Measurements from ENCODE around the gene TMEM141.
A peak's percentile ranks its signal among the peaks of the same experiment; 100 is the strongest.
"Not testable (repeated sequence)": the region's sequence is repeated elsewhere in the genome, so short reads cannot be mapped to it uniquely, and the experiment has no call there.

TMEM141 gene

DNA sequence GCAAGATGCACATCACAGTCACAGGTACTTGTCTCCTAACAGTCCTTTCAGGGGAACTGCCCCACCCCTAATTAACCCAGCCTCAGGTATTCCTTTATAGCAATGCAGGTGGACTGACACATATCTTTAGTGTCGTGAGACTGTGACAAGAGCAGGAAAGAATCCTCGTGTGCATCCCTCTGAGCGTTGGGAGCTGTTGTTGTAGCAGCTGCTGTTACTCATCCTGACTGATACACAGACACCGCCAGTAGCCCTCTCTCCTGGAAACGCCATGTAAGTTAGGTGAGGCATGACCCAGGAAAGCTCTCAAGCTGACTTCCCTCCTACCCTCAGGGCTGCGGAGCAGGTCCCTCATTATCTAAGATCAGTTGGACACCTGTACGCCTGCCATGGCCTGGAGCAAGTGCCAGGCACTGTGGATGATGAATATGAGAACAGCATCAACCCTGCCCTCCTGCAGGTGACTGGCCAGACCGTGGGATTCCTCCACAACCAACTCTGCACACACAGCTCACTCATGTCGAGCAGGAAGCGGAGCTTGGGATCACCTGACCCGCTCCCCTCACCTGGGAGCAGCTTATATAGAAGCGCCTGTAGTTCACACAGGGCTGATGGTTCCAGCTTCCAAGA is 16.6 kb upstream of the TMEM141 start:
- DNase-seq: no peak

DNA sequence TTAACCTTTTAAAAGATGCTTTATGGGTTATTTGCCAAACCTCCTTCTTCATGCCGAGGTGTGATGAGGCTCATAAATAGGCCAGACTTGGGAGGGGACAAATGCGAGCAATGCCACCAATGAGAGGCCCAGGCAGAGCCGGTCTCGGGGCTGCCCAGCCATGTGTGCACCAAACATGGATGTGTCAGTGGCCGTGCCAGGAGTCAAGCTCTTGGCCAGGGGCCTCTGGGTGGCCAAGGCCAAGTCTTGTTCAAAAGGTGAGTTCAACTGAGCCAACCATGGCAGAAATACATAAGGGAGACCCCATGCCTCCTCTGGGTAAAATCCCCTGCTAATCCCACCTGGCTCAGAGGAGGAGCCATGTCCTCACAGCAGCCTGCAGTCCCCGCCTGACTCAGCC is 16.0 kb upstream of the TMEM141 start:
- DNase-seq: no peak

DNA sequence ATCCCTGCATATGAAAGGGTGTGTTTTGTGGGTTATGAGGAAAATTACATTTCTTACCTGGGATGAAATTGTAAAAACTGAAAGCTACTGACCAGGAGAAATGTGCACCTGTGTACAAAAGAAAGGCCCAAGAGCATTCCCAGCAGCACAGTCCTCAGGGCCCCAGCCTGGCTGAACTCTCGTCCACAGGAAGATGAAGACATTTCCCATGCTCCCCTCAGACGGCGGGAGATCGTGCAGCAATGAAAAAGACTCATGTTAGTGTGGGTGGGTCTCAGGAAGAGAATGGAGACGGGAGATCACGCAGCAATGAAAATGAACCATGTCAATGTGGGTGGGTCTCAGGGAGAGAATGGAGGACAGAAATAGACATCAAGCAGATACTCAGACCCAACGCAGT is 14.2 kb upstream of the TMEM141 start:
- DNase-seq: no peak

DNA sequence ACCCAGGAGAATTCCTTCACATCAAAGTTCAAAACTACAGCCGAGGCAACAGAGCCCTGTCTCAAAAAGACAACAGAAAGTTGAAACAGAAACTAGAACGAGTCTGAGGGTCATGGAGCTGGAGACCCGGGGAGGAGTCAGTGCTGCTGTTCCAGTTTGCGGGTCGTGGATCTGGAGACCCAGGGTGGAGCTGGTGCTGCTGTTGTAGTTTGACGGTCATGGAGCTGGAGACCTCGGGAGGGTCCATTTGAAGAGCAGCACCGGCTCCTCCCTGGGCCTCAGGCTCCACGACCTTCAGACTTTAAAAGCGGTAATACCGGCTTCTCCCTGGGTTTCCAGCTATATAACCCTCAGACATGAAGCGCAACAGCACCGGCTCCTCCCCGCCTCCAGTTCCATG is 13.8 kb upstream of the TMEM141 start:
- no peak for DNase-seq

DNA sequence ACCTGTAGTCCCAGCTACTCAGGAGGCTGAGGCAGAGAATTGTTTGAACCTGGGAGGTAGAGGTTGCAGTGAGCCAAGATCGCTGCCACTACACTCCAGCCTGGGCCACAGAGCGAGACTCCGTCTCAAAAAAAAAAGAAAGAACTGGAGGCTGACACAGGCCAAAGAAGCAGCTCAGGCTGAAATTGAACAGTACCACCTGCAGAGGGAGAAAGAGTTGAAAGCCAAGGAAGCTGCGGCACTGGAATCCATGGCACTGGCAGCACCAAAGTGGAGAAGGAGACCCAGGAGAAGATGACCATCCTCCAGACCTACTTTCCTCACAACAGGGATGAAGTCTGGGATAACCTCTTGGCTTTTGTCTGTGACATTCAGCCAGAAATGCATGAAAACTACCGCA is 11.3 kb upstream of the TMEM141 start:
- no peak for DNase-seq

DNA sequence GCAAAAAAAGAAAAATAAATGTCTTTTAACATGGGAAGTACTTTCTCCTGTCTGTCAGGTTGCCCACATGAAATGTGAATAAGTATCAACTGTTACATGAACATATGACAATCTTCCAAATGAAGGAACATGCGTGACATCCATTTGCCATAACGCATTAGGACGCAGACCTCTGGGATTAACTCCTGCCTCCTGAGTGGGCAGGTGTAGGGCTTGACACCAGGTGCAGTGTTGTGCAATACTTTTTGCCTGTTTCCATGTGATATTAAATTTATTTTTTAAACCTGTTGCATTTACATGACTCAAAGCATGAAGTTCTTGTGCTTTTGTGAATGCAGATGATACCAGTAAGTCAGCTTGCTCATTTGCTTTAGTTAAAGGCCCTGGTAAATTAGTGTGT is 8.7 kb upstream of the TMEM141 start:
- DNase-seq: no peak

DNA sequence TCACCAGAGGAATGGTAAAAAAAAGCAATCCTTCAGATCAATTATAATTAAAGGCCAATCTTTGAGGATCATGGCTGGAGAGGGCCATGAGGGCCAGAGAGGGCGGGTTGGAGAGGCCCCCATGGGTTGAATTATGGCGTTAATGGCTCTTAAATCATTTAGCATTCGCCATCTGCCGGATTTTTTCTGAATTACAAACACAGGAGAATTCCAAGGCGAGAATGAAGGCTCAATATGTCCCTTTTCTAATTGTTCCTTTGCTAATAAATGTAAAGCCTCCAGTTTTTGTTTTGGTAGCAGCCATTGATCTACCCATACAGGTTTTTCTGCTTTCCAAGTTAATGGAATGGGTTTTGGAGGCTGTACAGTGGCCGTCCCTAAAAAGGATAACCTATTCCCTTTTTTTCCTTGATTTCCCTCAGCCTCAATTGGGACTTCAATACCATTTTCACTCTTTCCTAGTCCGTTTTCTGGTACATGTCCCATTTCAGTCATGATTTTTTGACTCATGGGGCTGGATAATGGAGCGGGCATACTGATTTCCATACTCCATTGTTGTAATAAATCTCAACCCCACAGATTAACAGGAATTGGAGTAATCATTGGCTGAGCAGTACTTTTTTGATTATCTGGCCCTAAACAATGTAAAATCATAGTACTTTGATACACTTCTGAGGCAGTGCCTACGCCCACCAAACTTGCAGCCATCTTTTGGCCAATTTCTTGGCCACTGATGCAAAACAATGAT is 6.7 kb upstream of the TMEM141 start:
- DNase-seq: no peak

DNA sequence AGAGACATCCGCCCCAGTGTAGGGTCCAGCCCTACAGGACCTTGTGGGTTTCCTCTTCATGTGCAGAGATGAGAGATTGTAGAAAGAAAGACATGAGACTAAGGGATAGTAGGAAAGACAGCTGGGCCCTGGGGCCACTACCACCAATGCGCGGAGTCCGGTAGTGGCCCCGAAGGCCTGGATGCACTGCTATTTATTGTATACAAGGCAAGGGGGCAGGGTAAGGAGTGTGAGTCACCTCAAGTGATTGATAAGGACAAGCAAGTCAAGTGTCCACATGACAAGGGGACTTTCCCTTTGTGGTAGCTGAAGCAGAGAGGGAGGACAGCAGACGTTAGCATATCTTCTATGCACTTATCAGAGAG is 6.2 kb upstream of the TMEM141 start:
- no peak for DNase-seq

DNA sequence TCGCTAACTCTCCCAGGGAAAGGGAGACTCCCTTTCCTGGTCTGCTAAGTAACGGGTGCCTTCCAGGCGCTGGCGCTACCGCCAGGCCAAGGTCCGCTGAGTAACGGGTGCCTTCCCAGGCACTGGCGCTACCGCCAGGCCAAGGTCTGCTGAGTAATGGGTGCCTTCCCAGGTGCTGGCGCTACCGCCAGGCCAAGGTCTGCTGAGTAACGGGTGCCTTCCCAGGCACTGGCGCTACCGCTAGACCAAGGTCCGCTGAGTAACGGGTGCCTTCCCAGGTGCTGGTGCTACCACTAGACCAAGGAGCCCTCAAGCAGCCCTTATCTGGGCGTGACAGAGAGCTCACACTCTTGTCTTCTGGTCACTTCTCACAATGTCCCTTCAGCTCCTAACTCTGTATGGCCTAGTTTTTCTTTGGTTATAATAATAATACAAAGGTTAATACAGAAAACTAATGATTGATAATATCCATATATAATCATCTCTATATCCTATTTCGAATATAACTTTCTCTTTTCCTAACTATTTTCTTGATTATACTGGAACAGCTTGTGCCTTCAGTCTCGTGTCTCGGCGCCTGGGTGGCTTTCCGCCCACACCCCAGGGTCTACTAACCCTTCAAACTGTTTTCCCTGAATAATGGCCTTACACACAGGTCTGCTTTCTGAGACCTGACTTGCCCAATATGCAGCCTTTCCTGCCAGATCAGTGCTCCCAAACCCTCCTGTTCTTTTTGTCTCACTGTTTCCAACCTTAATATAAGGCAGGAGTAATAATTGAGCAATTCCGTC is 5.4 kb upstream of the TMEM141 start:
- not testable (repeated sequence) for DNase-seq

DNA sequence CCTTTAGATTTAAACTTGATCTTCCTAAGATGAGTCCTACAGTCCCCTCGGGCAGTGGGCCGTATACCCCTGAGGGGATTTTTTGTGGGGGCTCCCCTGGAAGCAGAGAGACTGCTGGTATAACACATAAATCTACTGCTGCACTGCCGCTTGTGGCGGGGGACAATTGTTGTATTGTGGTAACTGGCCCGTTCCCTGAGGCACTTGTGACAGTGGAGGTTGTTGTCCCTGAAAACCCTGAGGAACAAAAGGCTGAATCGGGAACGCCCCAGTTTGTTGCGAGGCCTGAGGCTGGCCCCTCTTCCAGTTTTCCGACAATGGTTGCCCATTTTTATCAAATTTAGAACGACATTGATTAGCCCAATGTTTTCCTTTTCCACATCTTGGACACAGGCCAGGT is 4.7 kb upstream of the TMEM141 start:
- no peak for DNase-seq

DNA sequence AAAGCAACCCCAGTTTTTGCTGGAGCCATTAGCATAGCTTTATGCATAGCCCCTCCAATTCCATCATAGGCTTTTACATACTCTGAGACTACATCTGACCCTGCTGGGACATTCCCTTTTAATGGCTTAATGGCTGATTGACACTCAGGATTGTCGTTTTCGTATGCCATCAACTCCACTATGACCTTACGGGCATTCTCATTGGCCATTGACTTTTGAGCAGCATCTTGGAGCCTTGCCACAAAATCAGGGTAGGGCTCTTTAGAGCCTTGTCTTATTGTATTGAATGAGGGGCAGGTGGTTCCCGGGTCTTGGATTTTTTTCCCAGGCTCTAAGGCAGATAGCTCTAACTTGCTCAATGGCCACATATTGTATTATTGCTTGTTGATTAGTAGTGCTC is 4.2 kb upstream of the TMEM141 start:
- DNase-seq: not testable (repeated sequence)

DNA sequence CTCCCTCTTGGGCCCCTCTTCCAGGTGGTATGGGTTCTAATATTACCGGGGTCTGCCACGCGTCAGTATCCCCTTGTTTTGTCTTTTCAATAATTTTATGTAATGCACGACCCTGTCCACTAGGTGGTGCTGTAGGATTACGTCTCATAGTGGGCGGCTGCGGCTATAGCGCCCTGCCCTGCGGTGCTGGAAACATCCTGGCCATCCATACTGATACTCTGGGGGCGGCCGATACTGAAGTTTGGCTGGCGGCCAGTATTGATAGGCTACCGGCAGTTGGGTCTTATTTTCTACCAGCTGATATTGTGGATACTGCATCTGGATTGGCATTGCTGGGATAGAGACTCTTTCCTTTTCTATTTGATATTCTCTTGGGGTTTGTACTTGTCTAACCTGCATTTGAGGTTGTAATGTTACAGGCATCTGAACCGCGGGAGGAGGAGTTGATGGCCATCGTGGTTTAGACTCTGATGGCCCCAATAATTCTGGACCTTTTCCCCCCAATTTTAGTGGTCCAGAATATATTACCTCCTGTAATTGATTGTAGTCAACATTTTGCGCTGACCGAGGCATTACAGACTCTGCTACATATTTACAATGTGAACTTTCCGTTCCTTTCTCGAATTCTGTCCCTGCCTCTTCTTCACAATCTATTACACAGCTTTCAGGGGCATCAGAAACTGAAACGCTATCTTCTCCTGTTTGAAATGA is 3.3 kb upstream of the TMEM141 start:
- peak; percentile 57 for DNase-seq

DNA sequence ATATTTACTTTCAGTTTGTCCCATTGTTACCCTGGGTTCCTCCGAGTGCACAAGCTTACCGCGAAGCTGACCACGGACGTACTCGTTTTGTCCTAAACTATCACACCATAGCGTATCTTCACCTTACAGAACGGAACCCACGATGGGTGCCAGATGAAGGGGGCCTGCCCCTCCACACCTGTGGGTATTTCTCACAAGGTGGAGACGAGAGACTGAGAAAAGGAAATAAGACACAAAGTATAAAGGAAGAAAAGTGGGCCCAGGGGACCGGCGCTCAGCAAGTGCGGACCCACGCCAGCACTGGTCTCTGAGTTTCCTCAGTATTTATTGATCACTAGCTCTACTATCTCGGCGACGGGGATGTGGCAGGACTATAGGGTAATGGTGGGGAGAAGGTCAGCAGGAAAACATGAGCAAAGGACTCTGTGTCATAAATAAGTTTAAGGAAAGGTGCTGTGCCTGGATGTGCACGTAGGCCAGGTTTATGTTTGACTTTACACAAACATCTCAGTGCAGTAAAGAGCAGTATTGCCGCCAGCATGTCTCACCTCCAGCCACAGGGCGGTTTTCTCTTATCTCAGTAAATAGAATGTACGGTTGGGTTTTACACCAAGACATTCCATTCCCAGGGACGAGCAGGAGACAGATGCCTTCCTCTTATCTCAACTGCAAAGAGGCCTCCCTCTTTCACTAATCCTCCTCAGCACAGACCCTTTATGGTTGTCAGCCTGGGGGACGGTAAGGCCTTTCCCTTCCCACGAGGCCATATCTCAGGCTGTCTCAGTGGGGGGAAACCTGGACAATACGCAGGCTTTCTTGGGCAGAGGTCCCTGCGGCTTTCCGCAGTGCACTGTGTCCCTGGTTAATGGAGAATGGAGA is 2.3 kb upstream of the TMEM141 start:
- not testable (repeated sequence) for DNase-seq

DNA sequence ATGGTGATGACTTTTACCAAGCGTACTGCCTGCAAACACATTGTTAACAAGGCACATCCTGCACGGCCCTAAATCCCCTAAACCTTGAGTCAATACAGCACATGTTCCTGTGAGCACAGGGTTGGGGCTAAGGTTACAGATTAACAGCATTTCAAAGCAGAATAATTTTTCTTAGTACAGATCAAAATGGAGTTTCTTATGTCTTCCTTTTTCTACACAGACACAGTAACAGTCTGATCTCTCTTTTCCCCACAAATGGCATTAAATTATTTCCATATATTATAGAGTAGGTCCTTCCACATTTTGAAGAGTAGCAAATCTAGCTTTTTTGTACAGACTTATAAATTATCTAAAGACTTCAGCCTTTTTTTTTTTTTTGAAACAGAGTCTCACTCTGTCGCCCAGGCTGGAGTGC is 1.6 kb upstream of the TMEM141 start:
- no peak for DNase-seq

DNA sequence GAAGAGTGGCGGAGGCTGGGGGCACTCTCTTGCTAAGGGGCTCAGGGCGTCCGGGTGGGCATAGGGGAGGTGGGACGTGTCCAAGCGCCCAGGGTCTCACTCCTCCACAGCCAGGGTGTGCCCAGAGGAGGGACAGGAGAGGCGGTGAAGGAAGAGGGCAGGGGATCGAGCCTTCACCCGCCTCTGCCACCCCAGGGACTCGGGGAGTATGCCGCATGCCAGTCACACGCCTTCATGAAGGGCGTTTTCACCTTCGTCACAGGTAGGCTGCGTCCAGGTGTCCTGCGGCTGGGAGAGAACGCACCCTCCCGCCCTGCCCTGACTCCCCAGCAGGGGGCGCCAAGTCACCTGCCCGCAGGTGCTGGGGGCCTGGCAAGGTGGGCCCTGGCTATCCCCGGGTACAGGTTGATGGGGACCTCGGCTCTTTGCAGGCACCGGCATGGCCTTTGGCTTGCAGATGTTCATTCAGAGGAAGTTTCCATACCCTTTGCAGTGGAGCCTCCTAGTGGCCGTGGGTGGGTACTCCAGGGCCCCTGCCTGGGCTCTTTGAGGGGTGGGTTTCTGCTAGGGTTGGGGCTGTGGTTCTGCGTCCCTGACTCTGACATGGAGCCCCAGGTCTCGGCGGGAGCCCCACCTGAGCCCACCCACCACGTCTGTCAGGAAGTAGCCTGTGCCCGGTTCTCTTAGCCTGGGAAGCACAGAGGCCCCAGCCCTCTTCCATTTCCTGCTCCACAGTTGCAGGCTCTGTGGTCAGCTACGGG is 552 bp downstream of the TMEM141 start:
- DNase-seq: no peak

DNA sequence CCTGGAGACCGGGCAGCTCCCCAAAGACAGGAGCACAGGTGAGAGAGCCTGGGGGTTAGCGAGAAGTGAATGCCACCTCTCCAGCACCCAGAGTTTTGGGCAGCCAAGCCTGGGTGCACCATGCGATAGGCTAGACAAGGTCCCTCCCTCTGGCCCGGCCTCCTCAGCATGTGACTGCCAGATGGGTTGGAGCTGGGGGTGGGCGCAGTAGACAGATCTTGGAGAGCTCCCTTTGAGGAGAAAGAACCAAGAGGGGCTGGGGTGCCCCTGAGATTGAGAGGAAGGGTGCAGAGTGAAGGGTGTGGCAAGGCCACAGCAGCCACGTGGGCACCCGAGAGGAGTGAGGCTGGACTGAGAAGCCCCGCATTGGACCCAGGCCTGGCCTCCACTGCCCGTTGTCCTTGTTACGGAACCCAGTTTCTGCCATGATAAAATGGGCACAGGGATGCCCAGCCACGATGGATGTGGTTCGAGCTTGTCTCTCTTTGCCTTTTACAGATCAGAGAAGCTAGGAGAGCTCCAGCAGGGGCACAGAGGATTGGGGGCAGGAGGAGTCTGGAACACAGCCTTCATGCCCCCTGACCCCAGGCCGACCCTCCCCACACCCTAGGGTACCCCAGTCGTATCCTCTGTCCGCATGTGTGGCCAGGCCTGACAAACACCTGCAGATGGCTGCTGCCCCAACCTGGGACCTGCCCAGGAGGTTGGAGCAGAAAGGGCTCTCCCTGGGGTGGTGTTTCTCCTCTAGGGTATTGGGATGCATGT is 1.4 kb downstream of the TMEM141 start:
- DNase-seq: no peak

DNA sequence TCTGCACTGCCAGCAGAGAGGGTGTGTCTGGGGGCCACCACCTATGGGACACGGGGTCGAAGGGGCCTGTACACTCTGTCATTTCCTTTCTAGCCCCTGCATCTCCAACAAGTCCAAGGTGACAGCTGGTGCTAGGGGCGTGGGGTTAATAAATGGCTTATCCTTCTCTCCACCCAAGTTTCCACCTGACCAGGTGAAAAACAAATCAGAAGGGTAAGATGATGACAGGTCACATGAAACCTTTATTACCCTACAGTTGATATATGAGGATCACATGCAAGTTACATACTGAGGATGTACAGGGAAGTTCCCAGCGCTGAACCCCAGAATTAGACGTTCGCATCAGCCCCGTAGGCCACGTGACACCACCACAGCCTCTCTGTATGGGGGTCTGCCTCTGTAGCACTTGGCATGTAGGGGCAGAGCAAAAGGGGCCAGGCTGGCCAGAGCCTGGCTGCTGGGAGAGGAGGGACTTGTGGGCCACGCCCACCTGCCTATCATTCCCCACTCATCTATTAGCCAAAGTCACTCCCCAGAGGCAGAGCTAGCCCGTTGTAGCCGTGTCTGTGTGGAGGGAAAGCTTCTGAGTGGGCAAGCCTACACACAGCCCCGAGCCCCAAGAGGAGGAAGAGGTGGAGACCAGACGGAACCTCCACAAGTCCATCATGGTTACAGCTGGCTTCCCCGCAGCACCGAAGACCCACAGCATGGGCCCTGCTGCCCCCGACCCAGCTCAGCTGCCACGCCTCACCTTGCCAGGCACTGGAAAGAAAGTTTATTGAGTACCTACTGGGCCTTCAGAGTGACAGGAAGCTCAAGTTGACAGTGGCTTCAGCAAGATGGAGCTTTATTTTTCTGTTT is 2.2 kb downstream of the TMEM141 start:
- no peak for DNase-seq

DNA sequence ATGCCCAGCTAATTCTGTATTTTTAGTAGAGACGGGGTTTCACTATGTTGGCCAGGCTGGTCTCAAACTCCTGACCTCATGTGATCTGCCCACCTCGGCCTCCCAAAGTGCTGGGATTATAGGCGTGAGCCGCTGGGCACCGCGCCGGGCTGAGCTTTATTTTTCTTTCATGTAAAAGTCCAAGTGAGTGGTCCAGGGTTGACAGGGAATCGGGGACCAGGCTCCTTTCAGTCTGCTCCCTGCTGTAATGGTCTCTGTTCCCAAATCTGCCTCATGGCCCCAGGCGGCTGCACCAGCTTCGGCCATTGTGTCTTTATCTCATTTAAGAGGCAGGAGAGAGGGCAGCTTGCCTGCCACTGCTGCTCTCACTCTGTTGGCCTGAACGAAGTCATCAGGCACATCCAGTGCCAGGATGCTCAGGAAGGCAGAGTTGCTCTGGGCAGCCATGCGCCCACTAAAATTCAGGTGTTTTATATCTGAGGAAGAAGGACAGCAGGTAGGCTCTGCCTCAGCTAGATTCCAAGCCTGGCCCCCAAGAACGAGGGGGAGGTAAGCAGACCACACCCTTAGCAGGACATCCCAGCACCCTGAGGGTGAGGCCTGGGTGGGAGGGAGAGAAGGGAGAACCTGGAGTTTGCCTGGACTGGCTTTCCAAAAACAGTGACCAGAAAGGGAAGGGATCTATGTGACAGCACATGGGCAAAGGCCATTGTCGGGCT is 3.3 kb downstream of the TMEM141 start:
- DNase-seq: no peak

DNA sequence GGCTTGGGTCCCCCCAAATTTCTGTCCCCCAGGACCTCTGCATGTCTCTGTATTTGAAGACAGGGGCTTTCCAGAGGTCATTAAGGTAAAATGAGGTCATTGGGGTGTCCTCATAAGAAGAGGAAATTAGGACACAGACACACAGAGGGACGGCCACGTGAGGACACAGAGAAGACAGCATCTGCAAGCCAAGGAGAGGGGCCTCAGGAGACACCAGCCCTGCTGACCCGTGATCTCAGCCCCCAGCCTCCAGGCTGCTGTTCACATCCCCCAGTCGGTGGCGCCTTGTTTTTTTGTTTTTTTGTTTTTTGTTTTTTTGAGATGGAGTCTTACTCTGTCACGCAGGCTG is 3.8 kb downstream of the TMEM141 start:
- DNase-seq: no peak
